ENCODE data around the gene GJB2. TPM values are rescaled to one million over a fixed set of nuclear protein-coding genes. Genes with fewer than 3 reads are reported as not detected.

GJB2 gene
- total RNA-seq, 2 donors from 2014 or later: 0.78 to 2.3 TPM

DNA sequence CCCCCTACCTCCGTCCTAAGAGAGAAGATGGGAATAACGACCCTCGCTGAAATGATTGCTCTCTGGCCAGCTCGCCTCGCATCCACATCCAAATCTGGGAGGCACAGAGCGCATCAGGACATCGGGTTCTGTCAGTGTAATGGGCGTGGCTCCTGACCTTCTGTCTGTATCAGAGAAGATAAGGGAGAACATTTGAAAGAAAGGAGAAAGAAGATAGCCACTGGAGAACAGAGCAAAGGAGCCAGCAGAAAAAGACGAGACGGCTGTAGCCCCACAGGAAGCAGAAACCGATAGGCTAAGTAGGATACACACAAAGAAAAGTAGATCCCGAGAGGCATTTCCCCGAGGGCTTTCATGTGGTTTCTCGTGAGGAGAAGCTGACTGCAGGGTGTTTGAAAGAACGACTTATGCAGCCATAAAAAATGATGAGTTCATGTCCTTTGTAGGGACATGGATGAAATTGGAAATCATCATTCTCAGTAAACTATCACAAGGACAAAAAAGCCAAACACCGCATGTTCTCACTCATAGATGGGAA, 14.0 kb upstream of the GJB2 start:
- DNase-seq: no peak
- intact Hi-C loops (cut with DNase I): no loop called here
- no peak for TF ChIP-seq POLR2A (IDR thresholded peaks at IDR 0.05)
- TF ChIP-seq, protein P1, sequence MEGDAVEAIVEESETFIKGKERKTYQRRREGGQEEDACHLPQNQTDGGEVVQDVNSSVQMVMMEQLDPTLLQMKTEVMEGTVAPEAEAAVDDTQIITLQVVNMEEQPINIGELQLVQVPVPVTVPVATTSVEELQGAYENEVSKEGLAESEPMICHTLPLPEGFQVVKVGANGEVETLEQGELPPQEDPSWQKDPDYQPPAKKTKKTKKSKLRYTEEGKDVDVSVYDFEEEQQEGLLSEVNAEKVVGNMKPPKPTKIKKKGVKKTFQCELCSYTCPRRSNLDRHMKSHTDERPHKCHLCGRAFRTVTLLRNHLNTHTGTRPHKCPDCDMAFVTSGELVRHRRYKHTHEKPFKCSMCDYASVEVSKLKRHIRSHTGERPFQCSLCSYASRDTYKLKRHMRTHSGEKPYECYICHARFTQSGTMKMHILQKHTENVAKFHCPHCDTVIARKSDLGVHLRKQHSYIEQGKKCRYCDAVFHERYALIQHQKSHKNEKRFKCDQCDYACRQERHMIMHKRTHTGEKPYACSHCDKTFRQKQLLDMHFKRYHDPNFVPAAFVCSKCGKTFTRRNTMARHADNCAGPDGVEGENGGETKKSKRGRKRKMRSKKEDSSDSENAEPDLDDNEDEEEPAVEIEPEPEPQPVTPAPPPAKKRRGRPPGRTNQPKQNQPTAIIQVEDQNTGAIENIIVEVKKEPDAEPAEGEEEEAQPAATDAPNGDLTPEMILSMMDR (IDR thresholded peaks at IDR 0.05): no peak
- no peak overlapping the region for H3K4me3 ChIP-seq
- no peaks in the 10 kb centered on the region for H3K27me3 ChIP-seq
- H3K27ac ChIP-seq: no peak overlapping the region
- H3K36me3 ChIP-seq (replicated peaks in 1 of 2; ENCODE audit: insufficient read depth in 1 of 2, low read depth in 2 of 2): no peaks in the 10 kb centered on the region
- 59 to 61% methylated on average over 16 of the region's 16 CpGs for WGBS, 2 donors
- no peaks in the 10 kb centered on the region for H3K4me1 ChIP-seq
- H3K9me3 ChIP-seq: no peaks in the 10 kb centered on the region
- no peak for ATAC-seq

DNA sequence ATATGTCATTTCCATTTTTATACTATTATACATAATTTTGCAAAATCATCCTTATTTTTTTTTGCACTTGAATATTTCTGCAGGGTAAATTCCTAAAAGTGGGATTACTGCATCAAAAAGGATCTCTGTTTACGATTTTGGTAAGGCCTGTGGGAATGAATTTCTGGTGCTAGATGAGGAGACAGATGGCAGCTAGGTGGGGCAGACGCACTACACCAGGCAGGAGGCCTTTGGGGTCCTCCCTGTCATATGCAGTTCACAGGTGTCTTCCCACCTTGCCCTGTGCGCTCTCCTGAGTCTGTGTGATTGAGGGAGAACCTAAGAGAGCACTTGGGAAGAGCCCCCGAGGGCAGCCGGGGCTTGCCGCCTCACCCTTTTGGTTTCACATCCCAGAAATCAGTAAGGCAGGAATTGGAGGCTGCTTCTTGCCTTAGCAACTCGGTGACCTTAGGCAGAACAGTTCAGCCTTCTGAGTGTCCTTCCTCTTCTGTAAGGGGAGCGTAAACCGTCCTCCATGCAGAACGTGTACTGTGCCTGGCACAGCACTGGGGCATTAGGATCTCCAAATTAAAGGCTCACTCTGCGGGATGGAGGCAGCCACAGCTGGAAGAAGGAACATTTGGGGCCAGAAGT, 13.4 kb upstream of the GJB2 start:
- Histone ChIP-seq H3K9me3 (no peaks in the 10 kb centered on the region), H3K27ac (no peak overlapping the region), H3K4me1 (no peaks in the 10 kb centered on the region), H3K4me3 (no peak overlapping the region), H3K36me3 (replicated peaks in 1 of 2; ENCODE audit: insufficient read depth in 1 of 2, low read depth in 2 of 2) (no peaks in the 10 kb centered on the region), H3K27me3 (no peaks in the 10 kb centered on the region)
- no peak for DNase-seq
- intact Hi-C loops (cut with DNase I): no loop called here
- no peak for ATAC-seq
- TF ChIP-seq, protein P1 (IDR thresholded peaks at IDR 0.05): no peak
- TF ChIP-seq POLR2A (IDR thresholded peaks at IDR 0.05): no peak
- 54 to 64% methylated on average over 11 of the region's 11 CpGs for WGBS, 2 donors

DNA sequence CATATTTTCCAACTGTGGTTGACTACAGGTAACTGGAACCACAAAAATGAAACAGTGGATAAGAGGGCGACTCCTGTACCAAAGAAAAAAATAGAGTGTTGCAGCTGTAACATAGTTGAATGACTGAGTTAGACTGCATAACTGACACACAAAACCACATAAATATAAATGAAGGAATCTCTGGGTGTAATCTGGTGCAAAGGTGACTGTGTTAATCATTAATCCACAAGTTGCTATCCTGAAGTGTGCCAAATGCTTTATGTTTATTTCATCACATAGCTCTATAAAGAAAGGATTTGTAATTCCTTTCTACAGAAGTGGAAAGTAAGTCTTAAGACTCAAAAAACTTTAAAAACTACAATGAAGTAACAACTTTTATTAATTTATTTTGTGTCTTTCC, 6.0 kb upstream of the GJB2 start:
- H3K36me3 ChIP-seq (replicated peaks in 1 of 2; ENCODE audit: insufficient read depth in 1 of 2, low read depth in 2 of 2): no peaks in the 10 kb centered on the region
- WGBS, 2 donors: 55 to 63% methylated on average over 1 of the region's 1 CpG
- H3K9me3 ChIP-seq: no peaks in the 10 kb centered on the region
- H3K27ac ChIP-seq: no peak overlapping the region
- no peak overlapping the region for H3K4me3 ChIP-seq
- H3K4me1 ChIP-seq: peaks cover 19% of the 10 kb centered on the region
- TF ChIP-seq, protein P1 (IDR thresholded peaks at IDR 0.05): no peak
- TF ChIP-seq POLR2A (IDR thresholded peaks at IDR 0.05): no peak
- ATAC-seq (no peak), DNase-seq (no peak)
- peaks cover 0 to 9% of the 10 kb centered on the region in 2 donors for H3K27me3 ChIP-seq
- intact Hi-C loops (cut with DNase I): no loop called here

DNA sequence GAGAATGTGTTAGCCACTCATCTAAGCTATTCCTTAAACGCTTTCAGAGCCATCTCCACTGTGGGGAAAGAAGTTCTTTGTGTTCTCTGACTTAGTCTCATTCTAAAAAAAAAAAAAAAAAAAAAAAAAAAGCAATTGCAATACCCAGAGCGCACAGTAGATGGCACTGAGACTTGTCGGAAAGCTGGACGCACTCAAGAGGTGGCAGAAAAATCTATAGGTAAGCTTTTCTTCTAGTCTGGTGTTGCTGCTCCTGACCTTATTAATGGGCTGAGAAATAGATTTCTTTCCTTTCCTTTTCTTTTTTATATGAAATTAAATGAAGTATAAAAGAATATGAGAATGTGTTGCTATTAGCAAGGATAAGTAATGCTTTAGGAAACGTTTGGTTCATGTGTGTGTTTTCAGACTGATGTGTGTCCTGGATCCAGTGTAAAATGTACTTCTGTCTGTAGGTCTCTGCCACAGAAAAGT, 4.7 kb upstream of the GJB2 start:
- Histone ChIP-seq H3K27me3 (peaks cover 0 to 20% of the 10 kb centered on the region in 2 donors), H3K4me3 (no peak overlapping the region), H3K9me3 (no peaks in the 10 kb centered on the region), H3K4me1 (peaks cover 32% of the 10 kb centered on the region), H3K36me3 (replicated peaks in 1 of 2; ENCODE audit: insufficient read depth in 1 of 2, low read depth in 2 of 2) (no peaks in the 10 kb centered on the region), H3K27ac (no peak overlapping the region)
- WGBS, 2 donors: 4 to 5% methylated on average over 5 of the region's 5 CpGs
- TF ChIP-seq, protein P1 (IDR thresholded peaks at IDR 0.05): peak; percentile 53 to 83 (median 61)
- no peak for TF ChIP-seq POLR2A (IDR thresholded peaks at IDR 0.05)
- DNase-seq (peak in 2 of 4 donors; percentile 27 to 35), ATAC-seq (peak; percentile 76)
- intact Hi-C loops (cut with DNase I): no loop called here

DNA sequence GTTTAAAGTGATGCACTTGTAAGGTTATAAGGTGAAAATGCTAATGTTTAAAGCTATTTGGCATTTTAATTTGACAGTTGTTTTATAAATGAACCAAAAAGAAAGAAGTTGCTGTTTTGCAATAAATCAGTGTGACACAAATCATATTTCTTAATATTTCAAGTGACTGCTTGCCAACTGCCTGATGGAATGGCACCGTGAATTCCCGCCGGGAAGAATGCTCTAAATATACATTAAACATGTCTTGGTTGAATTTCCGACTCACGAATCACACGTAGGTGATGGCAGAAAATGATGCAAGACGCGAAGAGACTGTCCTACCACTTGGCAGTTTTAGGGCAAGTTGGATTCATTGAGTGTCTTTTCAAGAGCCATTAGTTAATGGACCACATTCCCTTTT, 3.1 kb upstream of the GJB2 start:
- H3K27me3 ChIP-seq: peaks cover 0 to 20% of the 10 kb centered on the region in 2 donors
- intact Hi-C loops (cut with DNase I): no loop called here
- no peak for DNase-seq
- H3K4me3 ChIP-seq: no peak overlapping the region
- 39 to 49% methylated on average over 8 of the region's 8 CpGs for WGBS, 2 donors
- H3K9me3 ChIP-seq: no peaks in the 10 kb centered on the region
- TF ChIP-seq, protein P1 (IDR thresholded peaks at IDR 0.05): no peak
- no peak for TF ChIP-seq POLR2A (IDR thresholded peaks at IDR 0.05)
- peaks cover 41% of the 10 kb centered on the region for H3K4me1 ChIP-seq
- no peaks in the 10 kb centered on the region for H3K36me3 ChIP-seq (replicated peaks in 1 of 2; ENCODE audit: insufficient read depth in 1 of 2, low read depth in 2 of 2)
- no peak for ATAC-seq
- no peak overlapping the region for H3K27ac ChIP-seq
